K562 (cell line): Measurements from ENCODE around the gene LPIN3.

Experiments used
- CHD4 ChIP-seq: fragments of 200-600 bp; sonication (generic); IDR thresholded peaks from 3 replicates; pipeline ENCODE4 v1.6.1; 2012; ENCODE audit warnings: low read depth, mild to moderate bottlenecking, mixed read lengths, low read length, inconsistent platforms; ENCODE audit not compliant: insufficient read depth, insufficient replicate concordance, poor library complexity, severe bottlenecking
- FUS ChIP-seq: fragments of 200-400 bp; formaldehyde crosslinking; optimal IDR thresholded peaks from 2 replicates; pipeline ENCODE3; 2017; ENCODE audit warnings: low read depth, low read length
- KAT8 ChIP-seq: fragments of 450-650 bp; IDR thresholded peaks from 2 replicates; pipeline ENCODE4 v1.6.1; 2016; ENCODE audit warnings: low read depth, mild to moderate bottlenecking
- PHB2 ChIP-seq: fragments of 450-650 bp; IDR thresholded peaks from 2 replicates; pipeline ENCODE4 v1.6.1; 2017; ENCODE audit warnings: low read depth
- POLR2A ChIP-seq: fragments of 450-650 bp; conservative IDR thresholded peaks from 2 replicates; pipeline ENCODE4 v1.6.1; 2016
- POLR2AphosphoS2 ChIP-seq: IDR thresholded peaks from 2 replicates; pipeline ENCODE4 v1.6.1; 2012; ENCODE audit warnings: low read length, improper control_type of control experiment
- SMARCC2 ChIP-seq: fragments of 450-650 bp; IDR thresholded peaks from 2 replicates; pipeline ENCODE4 v1.6.1; 2017; ENCODE audit warnings: antibody characterized with exemption, moderate library complexity, mild to moderate bottlenecking, low read depth
- TCF7L2 ChIP-seq: fragments of 150-350 bp; IDR thresholded peaks from 2 replicates; pipeline ENCODE4 v1.6.1; 2016; ENCODE audit warnings: low read depth, mild to moderate bottlenecking, low read length, moderate library complexity
- ZFX ChIP-seq: sonication (generic); formaldehyde crosslinking; IDR thresholded peaks from 2 replicates; pipeline ENCODE4 v1.8.0; 2022; ENCODE audit warnings: mild to moderate bottlenecking, missing genetic modification reagents, moderate library complexity
- TF ChIP-seq, protein P1 (sequence below), 3 experiments: IDR thresholded peaks in 2 of 3; conservative IDR thresholded peaks in 1 of 3; 2 replicates each; pipeline ENCODE4 v1.5.1; 2011 to 2012; ENCODE audit warnings: low read length in 3 of 3, mild to moderate bottlenecking in 3 of 3, control low read depth in 2 of 3, improper control_type of control experiment in 1 of 3, inconsistent platforms in 1 of 3, low read depth in 1 of 3, mixed read lengths in 1 of 3, moderate library complexity in 1 of 3; ENCODE audit not compliant: insufficient read depth in 2 of 3
- TF ChIP-seq, protein P2 (sequence below): fragments of 200-600 bp; sonication (generic); IDR thresholded peaks from one replicate; pipeline ENCODE4 v1.6.1; 2012; ENCODE audit warnings: mild to moderate bottlenecking, low read depth, low read length, inconsistent platforms

DNA sequence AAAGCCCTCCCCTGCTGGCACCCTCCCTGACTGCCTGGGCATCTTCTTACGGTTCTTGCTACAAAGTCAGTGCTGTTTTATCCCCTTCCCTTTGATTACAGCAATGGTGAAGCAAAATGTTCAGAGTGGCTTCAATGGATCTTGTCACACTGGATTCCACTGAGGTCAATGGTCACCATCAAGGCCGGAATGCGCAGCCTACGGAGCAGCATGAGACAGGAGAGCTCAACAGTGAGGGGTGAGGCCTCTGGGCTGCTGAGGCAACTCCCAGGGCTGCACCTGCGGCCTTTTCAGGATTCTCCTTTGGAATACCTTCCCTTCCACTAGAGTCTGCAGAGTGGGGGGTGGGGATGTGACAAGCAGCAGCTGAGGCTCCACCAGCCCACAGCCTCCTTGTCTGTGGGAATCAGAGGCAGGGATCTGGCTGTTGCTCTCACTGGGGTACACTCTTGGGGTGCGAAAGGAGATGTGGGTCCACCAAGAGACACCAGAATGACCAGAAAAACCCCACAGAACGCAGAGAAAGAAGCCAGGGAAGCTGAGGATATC is 66.3 kb downstream of the LPIN3 start:
- TF ChIP-seq FUS (no peak), KAT8 (no peak), SMARCC2 (no peak), CHD4 (no peak), POLR2AphosphoS2 (no peak), POLR2A (no peak), TCF7L2 (no peak), ZFX (no peak), PHB2 (no peak)
- TF ChIP-seq, protein P1, sequence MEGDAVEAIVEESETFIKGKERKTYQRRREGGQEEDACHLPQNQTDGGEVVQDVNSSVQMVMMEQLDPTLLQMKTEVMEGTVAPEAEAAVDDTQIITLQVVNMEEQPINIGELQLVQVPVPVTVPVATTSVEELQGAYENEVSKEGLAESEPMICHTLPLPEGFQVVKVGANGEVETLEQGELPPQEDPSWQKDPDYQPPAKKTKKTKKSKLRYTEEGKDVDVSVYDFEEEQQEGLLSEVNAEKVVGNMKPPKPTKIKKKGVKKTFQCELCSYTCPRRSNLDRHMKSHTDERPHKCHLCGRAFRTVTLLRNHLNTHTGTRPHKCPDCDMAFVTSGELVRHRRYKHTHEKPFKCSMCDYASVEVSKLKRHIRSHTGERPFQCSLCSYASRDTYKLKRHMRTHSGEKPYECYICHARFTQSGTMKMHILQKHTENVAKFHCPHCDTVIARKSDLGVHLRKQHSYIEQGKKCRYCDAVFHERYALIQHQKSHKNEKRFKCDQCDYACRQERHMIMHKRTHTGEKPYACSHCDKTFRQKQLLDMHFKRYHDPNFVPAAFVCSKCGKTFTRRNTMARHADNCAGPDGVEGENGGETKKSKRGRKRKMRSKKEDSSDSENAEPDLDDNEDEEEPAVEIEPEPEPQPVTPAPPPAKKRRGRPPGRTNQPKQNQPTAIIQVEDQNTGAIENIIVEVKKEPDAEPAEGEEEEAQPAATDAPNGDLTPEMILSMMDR (IDR thresholded peaks at IDR 0.05 in 2 of 3, conservative IDR thresholded peaks at IDR 0.05 in 1 of 3; ENCODE audit: insufficient read depth in 2 of 3, low read depth in 1 of 3, low read length in 3 of 3): no peak
- TF ChIP-seq, protein P2, sequence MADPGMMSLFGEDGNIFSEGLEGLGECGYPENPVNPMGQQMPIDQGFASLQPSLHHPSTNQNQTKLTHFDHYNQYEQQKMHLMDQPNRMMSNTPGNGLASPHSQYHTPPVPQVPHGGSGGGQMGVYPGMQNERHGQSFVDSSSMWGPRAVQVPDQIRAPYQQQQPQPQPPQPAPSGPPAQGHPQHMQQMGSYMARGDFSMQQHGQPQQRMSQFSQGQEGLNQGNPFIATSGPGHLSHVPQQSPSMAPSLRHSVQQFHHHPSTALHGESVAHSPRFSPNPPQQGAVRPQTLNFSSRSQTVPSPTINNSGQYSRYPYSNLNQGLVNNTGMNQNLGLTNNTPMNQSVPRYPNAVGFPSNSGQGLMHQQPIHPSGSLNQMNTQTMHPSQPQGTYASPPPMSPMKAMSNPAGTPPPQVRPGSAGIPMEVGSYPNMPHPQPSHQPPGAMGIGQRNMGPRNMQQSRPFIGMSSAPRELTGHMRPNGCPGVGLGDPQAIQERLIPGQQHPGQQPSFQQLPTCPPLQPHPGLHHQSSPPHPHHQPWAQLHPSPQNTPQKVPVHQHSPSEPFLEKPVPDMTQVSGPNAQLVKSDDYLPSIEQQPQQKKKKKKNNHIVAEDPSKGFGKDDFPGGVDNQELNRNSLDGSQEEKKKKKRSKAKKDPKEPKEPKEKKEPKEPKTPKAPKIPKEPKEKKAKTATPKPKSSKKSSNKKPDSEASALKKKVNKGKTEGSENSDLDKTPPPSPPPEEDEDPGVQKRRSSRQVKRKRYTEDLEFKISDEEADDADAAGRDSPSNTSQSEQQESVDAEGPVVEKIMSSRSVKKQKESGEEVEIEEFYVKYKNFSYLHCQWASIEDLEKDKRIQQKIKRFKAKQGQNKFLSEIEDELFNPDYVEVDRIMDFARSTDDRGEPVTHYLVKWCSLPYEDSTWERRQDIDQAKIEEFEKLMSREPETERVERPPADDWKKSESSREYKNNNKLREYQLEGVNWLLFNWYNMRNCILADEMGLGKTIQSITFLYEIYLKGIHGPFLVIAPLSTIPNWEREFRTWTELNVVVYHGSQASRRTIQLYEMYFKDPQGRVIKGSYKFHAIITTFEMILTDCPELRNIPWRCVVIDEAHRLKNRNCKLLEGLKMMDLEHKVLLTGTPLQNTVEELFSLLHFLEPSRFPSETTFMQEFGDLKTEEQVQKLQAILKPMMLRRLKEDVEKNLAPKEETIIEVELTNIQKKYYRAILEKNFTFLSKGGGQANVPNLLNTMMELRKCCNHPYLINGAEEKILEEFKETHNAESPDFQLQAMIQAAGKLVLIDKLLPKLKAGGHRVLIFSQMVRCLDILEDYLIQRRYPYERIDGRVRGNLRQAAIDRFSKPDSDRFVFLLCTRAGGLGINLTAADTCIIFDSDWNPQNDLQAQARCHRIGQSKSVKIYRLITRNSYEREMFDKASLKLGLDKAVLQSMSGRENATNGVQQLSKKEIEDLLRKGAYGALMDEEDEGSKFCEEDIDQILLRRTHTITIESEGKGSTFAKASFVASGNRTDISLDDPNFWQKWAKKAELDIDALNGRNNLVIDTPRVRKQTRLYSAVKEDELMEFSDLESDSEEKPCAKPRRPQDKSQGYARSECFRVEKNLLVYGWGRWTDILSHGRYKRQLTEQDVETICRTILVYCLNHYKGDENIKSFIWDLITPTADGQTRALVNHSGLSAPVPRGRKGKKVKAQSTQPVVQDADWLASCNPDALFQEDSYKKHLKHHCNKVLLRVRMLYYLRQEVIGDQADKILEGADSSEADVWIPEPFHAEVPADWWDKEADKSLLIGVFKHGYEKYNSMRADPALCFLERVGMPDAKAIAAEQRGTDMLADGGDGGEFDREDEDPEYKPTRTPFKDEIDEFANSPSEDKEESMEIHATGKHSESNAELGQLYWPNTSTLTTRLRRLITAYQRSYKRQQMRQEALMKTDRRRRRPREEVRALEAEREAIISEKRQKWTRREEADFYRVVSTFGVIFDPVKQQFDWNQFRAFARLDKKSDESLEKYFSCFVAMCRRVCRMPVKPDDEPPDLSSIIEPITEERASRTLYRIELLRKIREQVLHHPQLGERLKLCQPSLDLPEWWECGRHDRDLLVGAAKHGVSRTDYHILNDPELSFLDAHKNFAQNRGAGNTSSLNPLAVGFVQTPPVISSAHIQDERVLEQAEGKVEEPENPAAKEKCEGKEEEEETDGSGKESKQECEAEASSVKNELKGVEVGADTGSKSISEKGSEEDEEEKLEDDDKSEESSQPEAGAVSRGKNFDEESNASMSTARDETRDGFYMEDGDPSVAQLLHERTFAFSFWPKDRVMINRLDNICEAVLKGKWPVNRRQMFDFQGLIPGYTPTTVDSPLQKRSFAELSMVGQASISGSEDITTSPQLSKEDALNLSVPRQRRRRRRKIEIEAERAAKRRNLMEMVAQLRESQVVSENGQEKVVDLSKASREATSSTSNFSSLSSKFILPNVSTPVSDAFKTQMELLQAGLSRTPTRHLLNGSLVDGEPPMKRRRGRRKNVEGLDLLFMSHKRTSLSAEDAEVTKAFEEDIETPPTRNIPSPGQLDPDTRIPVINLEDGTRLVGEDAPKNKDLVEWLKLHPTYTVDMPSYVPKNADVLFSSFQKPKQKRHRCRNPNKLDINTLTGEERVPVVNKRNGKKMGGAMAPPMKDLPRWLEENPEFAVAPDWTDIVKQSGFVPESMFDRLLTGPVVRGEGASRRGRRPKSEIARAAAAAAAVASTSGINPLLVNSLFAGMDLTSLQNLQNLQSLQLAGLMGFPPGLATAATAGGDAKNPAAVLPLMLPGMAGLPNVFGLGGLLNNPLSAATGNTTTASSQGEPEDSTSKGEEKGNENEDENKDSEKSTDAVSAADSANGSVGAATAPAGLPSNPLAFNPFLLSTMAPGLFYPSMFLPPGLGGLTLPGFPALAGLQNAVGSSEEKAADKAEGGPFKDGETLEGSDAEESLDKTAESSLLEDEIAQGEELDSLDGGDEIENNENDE: no peak
